Epithelial cell of esophagus (primary cell): ENCODE data around the gene PLA2G1B.
A peak's percentile ranks its signal among the peaks of the same experiment; 100 is the strongest.

Experiments used
- DNase-seq: peaks from one replicate; pipeline ENCODE4 v3.0.0; 2010; ENCODE audit warnings: low read depth
- H3K4me3 ChIP-seq: 2 replicates; pipeline ENCODE4 v1.5.1; 2011; ENCODE audit warnings: mild to moderate bottlenecking, low read length, control low read depth
- TF ChIP-seq, protein P1 (sequence below): IDR thresholded peaks from 2 replicates; pipeline ENCODE4 v1.5.1; 2011; ENCODE audit warnings: low read depth, mild to moderate bottlenecking, low read length, control low read depth, inconsistent platforms; ENCODE audit not compliant: insufficient read depth; ENCODE audit errors: missing control alignments

The PLA2G1B gene

DNA sequence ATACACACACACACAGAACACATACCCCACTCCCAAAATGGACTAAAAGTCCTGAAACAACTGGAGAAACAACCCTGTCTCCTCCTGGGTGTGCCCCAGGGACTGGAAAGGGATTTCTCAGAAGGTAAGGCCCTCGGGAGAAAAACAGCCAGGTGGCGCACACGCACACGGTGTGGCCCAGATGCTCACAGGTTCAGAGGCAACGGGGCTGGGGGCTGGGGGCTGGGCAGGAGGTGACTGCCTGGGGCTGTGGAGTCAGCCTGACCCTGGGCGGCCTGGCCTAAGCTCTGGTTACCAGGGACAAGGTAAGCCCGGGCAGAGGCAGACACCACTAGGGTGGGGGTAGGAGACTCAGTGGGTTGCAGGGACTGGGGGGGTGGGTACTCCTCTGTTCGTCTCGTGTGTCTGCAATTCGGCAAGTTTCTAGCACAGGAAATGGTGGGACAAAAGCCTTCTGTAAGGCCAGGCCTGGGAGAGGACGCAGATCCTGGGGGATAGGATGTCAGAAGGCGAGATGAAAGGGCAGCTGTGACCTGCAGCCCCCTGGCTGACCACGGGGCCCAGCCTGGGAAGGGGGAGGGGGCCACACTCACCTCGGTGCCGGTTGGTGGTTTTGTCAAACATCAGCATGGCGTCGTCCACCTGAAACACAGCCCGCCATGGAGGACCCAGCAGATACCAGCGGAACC, 31.0 kb upstream of the PLA2G1B start:
- H3K4me3 ChIP-seq: no peak overlapping the region
- DNase-seq: no peak
- TF ChIP-seq, protein P1, sequence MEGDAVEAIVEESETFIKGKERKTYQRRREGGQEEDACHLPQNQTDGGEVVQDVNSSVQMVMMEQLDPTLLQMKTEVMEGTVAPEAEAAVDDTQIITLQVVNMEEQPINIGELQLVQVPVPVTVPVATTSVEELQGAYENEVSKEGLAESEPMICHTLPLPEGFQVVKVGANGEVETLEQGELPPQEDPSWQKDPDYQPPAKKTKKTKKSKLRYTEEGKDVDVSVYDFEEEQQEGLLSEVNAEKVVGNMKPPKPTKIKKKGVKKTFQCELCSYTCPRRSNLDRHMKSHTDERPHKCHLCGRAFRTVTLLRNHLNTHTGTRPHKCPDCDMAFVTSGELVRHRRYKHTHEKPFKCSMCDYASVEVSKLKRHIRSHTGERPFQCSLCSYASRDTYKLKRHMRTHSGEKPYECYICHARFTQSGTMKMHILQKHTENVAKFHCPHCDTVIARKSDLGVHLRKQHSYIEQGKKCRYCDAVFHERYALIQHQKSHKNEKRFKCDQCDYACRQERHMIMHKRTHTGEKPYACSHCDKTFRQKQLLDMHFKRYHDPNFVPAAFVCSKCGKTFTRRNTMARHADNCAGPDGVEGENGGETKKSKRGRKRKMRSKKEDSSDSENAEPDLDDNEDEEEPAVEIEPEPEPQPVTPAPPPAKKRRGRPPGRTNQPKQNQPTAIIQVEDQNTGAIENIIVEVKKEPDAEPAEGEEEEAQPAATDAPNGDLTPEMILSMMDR: no peak

DNA sequence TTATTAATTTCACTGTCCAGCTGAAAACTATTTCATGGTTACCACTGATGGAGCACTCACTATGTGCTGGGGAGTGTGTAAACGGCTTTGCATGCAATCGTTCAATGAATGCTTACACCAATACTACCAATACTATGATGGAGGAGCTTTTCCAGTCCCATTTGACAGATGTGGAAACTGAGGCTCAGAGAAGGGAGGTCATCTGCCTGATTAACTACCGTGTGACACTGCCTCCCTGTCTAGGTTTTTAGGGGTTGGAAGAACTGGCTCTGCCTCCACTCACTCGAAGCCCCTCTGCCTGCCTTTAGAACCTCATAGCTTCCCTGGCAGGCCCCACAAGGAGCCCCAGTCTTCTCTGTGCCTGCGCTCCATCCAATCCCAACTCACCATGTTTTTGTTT, 29.5 kb upstream of the PLA2G1B start:
- no peak overlapping the region for H3K4me3 ChIP-seq
- TF ChIP-seq, protein P1: no peak
- no peak for DNase-seq

DNA sequence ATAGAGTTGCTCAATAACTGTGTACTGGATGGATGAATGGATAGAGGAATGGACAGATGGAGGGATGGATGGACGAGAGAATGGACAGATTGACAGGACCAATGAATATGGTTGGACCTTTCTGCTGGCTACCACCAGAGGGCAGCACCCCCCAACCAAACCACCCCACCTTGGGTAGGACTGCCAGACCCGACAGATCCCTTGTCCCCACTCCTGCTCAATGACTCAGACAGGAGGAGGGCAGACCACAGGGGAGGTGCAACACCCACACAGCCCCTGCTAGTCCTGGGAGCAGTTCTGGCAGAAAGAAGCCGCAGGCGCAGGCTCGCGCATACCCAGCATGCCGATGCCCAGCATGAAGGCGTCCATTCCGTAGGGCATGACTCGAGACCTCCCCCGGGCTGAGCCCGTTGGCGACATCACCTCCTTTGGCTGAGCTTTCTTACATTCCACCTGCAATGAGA, 29.0 kb upstream of the PLA2G1B start:
- H3K4me3 ChIP-seq: peak overlapping the region; percentile 25
- peak; percentile 88 for DNase-seq
- TF ChIP-seq, protein P1: peak; percentile 91

DNA sequence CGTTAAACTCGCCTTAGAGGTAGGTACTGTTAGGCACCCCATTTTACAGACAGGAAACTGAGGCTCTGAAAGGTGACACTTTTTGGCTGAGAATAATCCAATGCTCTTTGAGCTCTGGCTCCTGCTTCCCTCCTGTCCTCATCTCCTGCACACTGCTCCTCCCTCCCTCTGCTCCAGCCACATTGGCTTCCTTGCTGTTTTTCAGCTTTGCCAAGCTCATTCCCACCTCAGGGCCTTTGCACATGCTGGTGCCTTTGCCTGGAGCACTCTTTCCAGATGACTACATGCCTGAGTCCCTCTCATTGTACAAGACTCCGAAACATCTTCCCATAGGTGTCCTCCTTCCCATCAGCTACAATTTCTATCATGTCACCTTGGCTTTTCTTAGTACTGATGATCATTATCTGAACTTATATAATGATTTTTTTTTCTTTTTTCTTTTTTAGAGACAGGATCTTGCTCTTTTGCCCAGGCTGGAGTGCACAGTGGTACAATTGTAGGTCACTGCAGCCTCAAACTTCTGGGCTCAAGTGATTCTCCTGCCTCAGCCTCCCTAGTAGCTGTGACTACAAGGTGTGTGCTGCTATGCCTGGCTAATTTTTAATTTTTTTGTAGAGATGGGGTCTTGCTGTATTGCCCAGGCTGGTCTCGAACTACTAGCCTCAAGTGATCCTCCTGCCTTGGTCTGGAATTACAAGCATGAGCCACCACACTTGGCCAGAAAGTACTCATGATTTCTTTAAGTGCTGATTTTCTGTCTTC, 26.2 kb upstream of the PLA2G1B start:
- no peak for DNase-seq
- TF ChIP-seq, protein P1: no peak
- no peak overlapping the region for H3K4me3 ChIP-seq

DNA sequence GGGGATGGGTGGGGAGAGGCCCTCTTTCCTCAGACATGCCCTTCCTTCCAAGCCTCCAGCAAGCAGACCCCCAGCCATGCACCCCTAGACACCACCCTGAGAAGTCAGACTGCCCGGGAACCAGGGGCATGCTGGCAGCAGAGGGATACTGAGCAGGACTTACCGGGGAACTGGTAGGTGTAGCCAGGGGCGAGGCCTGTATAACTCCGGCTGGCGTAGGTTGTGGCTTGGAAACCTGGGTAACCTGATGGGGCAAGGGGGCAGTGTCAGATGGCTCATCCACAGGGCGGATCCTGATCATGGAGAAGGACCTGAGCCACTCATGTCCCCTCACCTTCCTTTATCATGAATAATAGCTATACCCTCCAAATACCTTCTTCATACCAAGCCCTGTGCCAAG, 25.6 kb upstream of the PLA2G1B start:
- TF ChIP-seq, protein P1: no peak
- H3K4me3 ChIP-seq: no peak overlapping the region

DNA sequence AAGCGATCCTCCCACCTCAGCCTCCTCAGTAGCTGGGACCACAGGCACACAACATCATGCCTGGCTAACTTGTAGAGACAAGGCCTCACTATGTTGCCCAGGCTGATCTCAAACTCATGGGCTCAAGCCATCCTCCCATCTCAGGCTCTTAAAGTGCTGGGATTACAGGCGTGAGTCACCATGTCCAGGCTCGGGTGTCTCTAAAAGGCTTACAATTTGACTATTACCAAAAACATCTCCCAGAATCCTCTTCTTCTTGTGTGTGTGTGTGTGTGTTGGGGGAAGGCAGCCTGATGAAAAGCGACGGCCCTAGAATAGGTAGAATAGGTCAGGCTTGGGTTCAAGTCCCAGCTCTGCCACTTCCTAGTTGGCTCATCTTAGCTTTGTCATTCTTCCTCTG, 24.5 kb upstream of the PLA2G1B start:
- DNase-seq: peak; percentile 62
- TF ChIP-seq, protein P1: no peak
- no peak overlapping the region for H3K4me3 ChIP-seq

More for the DNA sequence above, 25.6 kb upstream of the PLA2G1B start:
- no peak for DNase-seq
